ENCODE data around the gene PHF21A. TPM values are rescaled to one million over a fixed set of nuclear protein-coding genes. Genes with fewer than 3 reads are reported as not detected.

The PHF21A gene
- total and polyA plus RNA-seq, 2 of the 8 experiments (the other 6 are each of a cell fraction or from before 2014, with no cell fraction given) = 17.6 to 40.3 TPM

GRCh38 chr11:45934580-45935318, 186.5 kb downstream of the PHF21A start (continued):
- TF ChIP-seq HDAC2 (IDR thresholded peaks at IDR 0.05; ENCODE audit: borderline replicate concordance in 1 of 2, low read depth in 2 of 2, low read length in 2 of 2) (no peak), SIN3A (conservative IDR thresholded peaks at IDR 0.05 in 1 of 2, IDR thresholded peaks at IDR 0.05 in 1 of 2; ENCODE audit: low read depth in 1 of 2, low read length in 2 of 2) (no peak), MAFK (IDR thresholded peaks at IDR 0.05; ENCODE audit: low read depth, low read length) (no peak), TBP (IDR thresholded peaks at IDR 0.05; ENCODE audit: low read depth, low read length) (no peak), CHD7 (IDR thresholded peaks at IDR 0.05; ENCODE audit: insufficient replicate concordance, low read length) (no peak), TCF12 (IDR thresholded peaks at IDR 0.05; ENCODE audit: low read depth, low read length) (no peak)
